H9 (cell line): ENCODE results near the gene LRMDA. TPM values are rescaled to one million over a fixed set of nuclear protein-coding genes. Genes with fewer than 3 reads are reported as not detected.

Experiments used
- DNase-seq: peaks from one replicate; pipeline ENCODE4 v3.0.0-alpha.2; 2017
- H2AFZ ChIP-seq: one replicate; pipeline ENCODE4 v1.6.1; 2013; ENCODE audit warnings: mild to moderate bottlenecking, low read length, control low read depth, moderate library complexity
- H2AK5ac ChIP-seq: 2 replicates; pipeline ENCODE4 v1.6.1; 2013; ENCODE audit warnings: low read length, control low read depth, mixed read lengths; ENCODE audit not compliant: insufficient read length
- H2BK120ac ChIP-seq: one replicate; pipeline ENCODE4 v1.6.1; 2013; ENCODE audit warnings: low read depth, mild to moderate bottlenecking, low read length, control low read depth, inconsistent platforms; ENCODE audit not compliant: poor library complexity, severe bottlenecking
- H2BK12ac ChIP-seq: 2 replicates; pipeline ENCODE4 v1.6.1; 2013; ENCODE audit warnings: low read length, control low read depth, mixed read lengths, low read depth; ENCODE audit not compliant: insufficient read length
- H2BK15ac ChIP-seq: 2 replicates; pipeline ENCODE4 v1.6.1; 2013; ENCODE audit warnings: low read depth, low read length, control low read depth
- H2BK20ac ChIP-seq: one replicate; pipeline ENCODE4 v1.6.1; 2013; ENCODE audit warnings: low read depth, mild to moderate bottlenecking, low read length, control low read depth, inconsistent platforms; ENCODE audit not compliant: poor library complexity, severe bottlenecking
- H2BK5ac ChIP-seq: 2 replicates; pipeline ENCODE4 v1.6.1; 2013; ENCODE audit warnings: low read length, control low read depth, mixed read lengths; ENCODE audit not compliant: insufficient read length
- H3K14ac ChIP-seq: 2 replicates; pipeline ENCODE4 v1.6.1; 2013; ENCODE audit warnings: low read length, control low read depth; ENCODE audit not compliant: insufficient read depth
- H3K18ac ChIP-seq: 2 replicates; pipeline ENCODE4 v1.6.1; 2013; ENCODE audit warnings: low read depth, mild to moderate bottlenecking, mixed read lengths, low read length, control low read depth; ENCODE audit not compliant: insufficient read length
- H3K23ac ChIP-seq: 2 replicates; pipeline ENCODE4 v1.6.1; 2013; ENCODE audit warnings: low read length, control low read depth, mixed read lengths, low read depth; ENCODE audit not compliant: insufficient read length
- H3K23me2 ChIP-seq: 2 replicates; pipeline ENCODE4 v1.6.1; 2013; ENCODE audit warnings: low read depth, mild to moderate bottlenecking, mixed read lengths, low read length, control low read depth; ENCODE audit not compliant: insufficient read length, poor library complexity, severe bottlenecking
- H3K27ac ChIP-seq: 2 replicates; pipeline ENCODE4 v1.5.1; 2013; ENCODE audit warnings: low read length, control low read depth, mixed read lengths, low read depth; ENCODE audit not compliant: insufficient read length
- H3K27me3 ChIP-seq: 2 replicates; pipeline ENCODE4 v1.6.1; 2013; ENCODE audit warnings: low read length, control low read depth, inconsistent platforms; ENCODE audit not compliant: insufficient read depth
- H3K4ac ChIP-seq: 2 replicates; pipeline ENCODE4 v1.6.1; 2013; ENCODE audit warnings: low read depth, mild to moderate bottlenecking, control low read depth, inconsistent platforms, low read length, moderate library complexity
- H3K4me1 ChIP-seq: 2 replicates; pipeline ENCODE4 v1.6.1; 2013; ENCODE audit warnings: low read length, control low read depth, inconsistent platforms; ENCODE audit not compliant: insufficient read depth
- H3K4me2 ChIP-seq: 2 replicates; pipeline ENCODE4 v1.6.1; 2013; ENCODE audit warnings: low read length, control low read depth, mixed read lengths; ENCODE audit not compliant: insufficient read length, insufficient read depth
- H3K56ac ChIP-seq: 2 replicates; pipeline ENCODE4 v1.6.1; 2013; ENCODE audit warnings: low read depth, mild to moderate bottlenecking, mixed read lengths, low read length, control low read depth; ENCODE audit not compliant: insufficient read length
- H3K79me1 ChIP-seq: 2 replicates; pipeline ENCODE4 v1.6.1; 2013; ENCODE audit warnings: low read depth, mild to moderate bottlenecking, moderate library complexity, low read length, control low read depth, inconsistent platforms; ENCODE audit not compliant: insufficient read depth, poor library complexity, severe bottlenecking
- H3K79me2 ChIP-seq: 2 replicates; pipeline ENCODE4 v1.6.1; 2013; ENCODE audit warnings: low read length, control low read depth, inconsistent platforms; ENCODE audit not compliant: insufficient read depth
- H3K9ac ChIP-seq: 2 replicates; pipeline ENCODE4 v1.6.1; 2013; ENCODE audit warnings: low read length, control low read depth, mixed read lengths; ENCODE audit not compliant: insufficient read length; ENCODE audit errors: extremely low read depth
- H3K9me3 ChIP-seq: one replicate; pipeline ENCODE4 v1.6.1; 2013; ENCODE audit warnings: low read depth, low read length, inconsistent platforms; ENCODE audit not compliant: control insufficient read depth
- H3T11ph ChIP-seq: one replicate; pipeline ENCODE4 v1.6.1; 2013; ENCODE audit warnings: mild to moderate bottlenecking, low read length, control low read depth, inconsistent platforms
- H4K20me1 ChIP-seq: one replicate; pipeline ENCODE4 v1.6.1; 2013; ENCODE audit not compliant: control insufficient read depth, insufficient read length, insufficient read depth
- H4K5ac ChIP-seq: 2 replicates; pipeline ENCODE4 v1.6.1; 2013; ENCODE audit warnings: low read depth, mild to moderate bottlenecking, mixed read lengths, low read length, control low read depth; ENCODE audit not compliant: insufficient read length
- H4K8ac ChIP-seq: replicated peaks from 2 replicates; pipeline ENCODE4 v1.6.1; 2013; ENCODE audit warnings: low read length, control low read depth, mixed read lengths, low read depth; ENCODE audit not compliant: insufficient read length
- H4K91ac ChIP-seq: 2 replicates; pipeline ENCODE4 v1.6.1; 2013; ENCODE audit warnings: low read depth, mild to moderate bottlenecking, moderate library complexity, mixed read lengths, low read length, control low read depth; ENCODE audit not compliant: insufficient read length
- H3K27ac Mint-ChIP-seq, 3 experiments: 2 replicates in 2 of 3; 3 replicates in 1 of 3; pipeline ENCODE4 v1.8.0; 2020 to 2021; ENCODE audit warnings: mixed read lengths in 3 of 3, mild to moderate bottlenecking in 1 of 3, moderate library complexity in 1 of 3
- H3K27me3 Mint-ChIP-seq: 2 replicates; pipeline ENCODE4 v1.8.0; 2021; ENCODE audit warnings: low read depth, mild to moderate bottlenecking, moderate library complexity, mixed read lengths
- H3K36me3 Mint-ChIP-seq, 3 experiments: 2 replicates in 2 of 3; 3 replicates in 1 of 3; pipeline ENCODE4 v1.8.0; 2020 to 2021; ENCODE audit warnings: low read depth in 3 of 3, mixed read lengths in 3 of 3; ENCODE audit not compliant: insufficient read depth in 1 of 3
- H3K4me1 Mint-ChIP-seq, 2 experiments: 2 replicates each; pipeline ENCODE4 v1.8.0; 2020; ENCODE audit warnings: mixed read lengths in 2 of 2
- H3K4me3 Mint-ChIP-seq, 2 experiments: 2 replicates in 1 of 2; 3 replicates in 1 of 2; pipeline ENCODE4 v1.8.0; 2020 to 2021; ENCODE audit warnings: mild to moderate bottlenecking in 2 of 2, mixed read lengths in 2 of 2, moderate library complexity in 1 of 2
- H3K9me3 Mint-ChIP-seq, 2 experiments: 2 replicates in 1 of 2; 3 replicates in 1 of 2; pipeline ENCODE4 v1.8.0; 2020; ENCODE audit warnings: mild to moderate bottlenecking in 2 of 2, mixed read lengths in 2 of 2, moderate library complexity in 1 of 2
- CTCF ChIP-seq: fragments of 200-600 bp; sonication (generic); conservative IDR thresholded peaks from 3 replicates; pipeline ENCODE4 v1.8.0; 2021; ENCODE audit warnings: antibody characterized with exemption, mild to moderate bottlenecking
- WGBS: extraction: QIAGEN DNeasy Blood & Tissue Kit; methylation state at CpG from one replicate; pipeline ENCODE4 v1.1.7; 2013; ENCODE audit warnings: missing lambda C conversion rate, low lambda C conversion rate, mixed read lengths; ENCODE audit not compliant: insufficient read length; ENCODE audit errors: extremely low coverage; 5-methylcytosine and 5-hydroxymethylcytosine counted together
- total RNA-seq: library from RNA; stranded (reverse); gene quantifications from 2 replicates; pipeline ENCODE4 v1.2.1, GENCODE V29; 2021

Gene LRMDA
- total RNA-seq, 1 experiment from 2014 or later: 1.8 TPM

GRCh38 chr10:76086761-76087639, 655.6 kb downstream of the LRMDA start:
- Histone ChIP-seq H3K56ac (no peak overlapping the region), H2AFZ (no peak overlapping the region), H3K23me2 (no peaks in the 10 kb centered on the region), H3K79me1 (no peaks in the 10 kb centered on the region), H4K20me1 (no peaks in the 10 kb centered on the region), H2AK5ac (no peak overlapping the region), H4K91ac (no peak overlapping the region), H3K4ac (no peak overlapping the region), H2BK120ac (no peak overlapping the region), H2BK20ac (no peak overlapping the region), H4K8ac (no peak overlapping the region), H3K9ac (no peak overlapping the region), H2BK15ac (no peak overlapping the region), H2BK12ac (no peak overlapping the region), H3K4me1 (peaks cover 3% of the 10 kb centered on the region; the same call in 1 of the 2 replicates), H3K23ac (no peak overlapping the region), H3K27ac (no peak overlapping the region), H3K4me2 (no peak overlapping the region), H3K18ac (no peak overlapping the region), H4K5ac (no peak overlapping the region), H3K9me3 (no peaks in the 10 kb centered on the region), H3K27me3 (no peaks in the 10 kb centered on the region), H2BK5ac (no peak overlapping the region), H3K14ac (no peak overlapping the region), H3T11ph (no peak overlapping the region), H3K79me2 (no peaks in the 10 kb centered on the region; the same call in 1 of the 2 replicates)
- peaks cover 53% of the 10 kb centered on the region for H3K27me3 Mint-ChIP-seq
- TF ChIP-seq CTCF: peak; percentile 84
- H3K36me3 Mint-ChIP-seq: peaks cover 0 to 2% (median 0%) of the 10 kb centered on the region in 3 experiments; a peak in 1 of 7 replicates
- H3K4me3 Mint-ChIP-seq: no peak overlapping the region
- peaks cover 0 to 3% of the 10 kb centered on the region in 2 experiments; a peak in 1 of 5 replicates for H3K9me3 Mint-ChIP-seq
- peak; percentile 68 for DNase-seq
- no CpG with 5 or more reads among the region's 9 CpGs for WGBS
- peaks cover 25 to 36% of the 10 kb centered on the region in 2 experiments for H3K4me1 Mint-ChIP-seq
- no peak overlapping the region for H3K27ac Mint-ChIP-seq
